Measurements from ENCODE around the gene CRIM1.

The CRIM1 gene

DNA sequence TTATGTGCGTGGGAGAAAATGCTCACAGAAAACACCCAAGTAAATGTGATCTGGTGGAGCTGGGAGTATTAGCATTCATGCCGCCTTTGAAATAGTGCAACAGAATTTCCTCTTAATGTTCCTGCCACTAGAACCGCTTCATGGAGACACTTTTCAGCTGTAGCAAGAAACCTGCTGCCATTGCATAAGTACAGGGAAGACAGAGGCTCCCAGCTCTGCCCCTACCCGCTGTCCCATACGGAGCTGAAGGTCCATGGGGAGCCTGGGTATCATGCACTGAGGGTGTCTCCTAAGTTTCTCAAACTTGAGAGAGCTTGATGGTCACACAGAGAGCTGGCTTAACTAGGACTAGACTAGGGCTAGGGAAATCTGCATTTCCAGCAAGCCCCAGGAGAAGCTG is 49.6 kb downstream of the CRIM1 start:
- ATAC-seq: no peak

DNA sequence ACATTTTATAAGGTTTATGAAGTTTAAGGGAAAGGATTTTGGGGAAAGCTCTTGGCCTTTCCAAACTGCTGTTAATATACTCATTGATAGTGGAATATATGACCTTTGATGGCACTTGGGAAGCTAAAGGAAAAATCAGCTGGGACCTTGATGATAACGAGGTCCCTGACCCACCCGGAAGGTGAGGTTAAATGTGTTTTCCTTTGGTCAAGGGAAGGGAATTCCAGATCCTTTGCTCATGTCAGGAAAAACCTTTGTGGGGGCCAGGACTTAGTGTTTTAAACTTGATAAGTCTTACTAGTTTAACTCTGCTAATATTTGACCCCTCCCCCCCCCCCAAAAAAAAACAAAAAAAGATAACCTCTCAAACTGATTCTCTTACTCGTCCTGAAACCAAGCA is 50.7 kb downstream of the CRIM1 start:
- no peak for TF ChIP-seq ZNF70 (CRISPR knock-in tag; IDR thresholded peaks at IDR 0.05)
- TF ChIP-seq, protein P1, sequence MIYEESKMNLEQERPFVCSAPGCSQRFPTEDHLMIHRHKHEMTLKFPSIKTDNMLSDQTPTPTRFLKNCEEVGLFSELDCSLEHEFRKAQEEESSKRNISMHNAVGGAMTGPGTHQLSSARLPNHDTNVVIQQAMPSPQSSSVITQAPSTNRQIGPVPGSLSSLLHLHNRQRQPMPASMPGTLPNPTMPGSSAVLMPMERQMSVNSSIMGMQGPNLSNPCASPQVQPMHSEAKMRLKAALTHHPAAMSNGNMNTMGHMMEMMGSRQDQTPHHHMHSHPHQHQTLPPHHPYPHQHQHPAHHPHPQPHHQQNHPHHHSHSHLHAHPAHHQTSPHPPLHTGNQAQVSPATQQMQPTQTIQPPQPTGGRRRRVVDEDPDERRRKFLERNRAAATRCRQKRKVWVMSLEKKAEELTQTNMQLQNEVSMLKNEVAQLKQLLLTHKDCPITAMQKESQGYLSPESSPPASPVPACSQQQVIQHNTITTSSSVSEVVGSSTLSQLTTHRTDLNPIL (CRISPR knock-in tag; IDR thresholded peaks at IDR 0.05; ENCODE audit: low read depth): no peak
- no peak for ATAC-seq

More for the DNA sequence above, 49.6 kb downstream of the CRIM1 start:
- TF ChIP-seq, protein P2, sequence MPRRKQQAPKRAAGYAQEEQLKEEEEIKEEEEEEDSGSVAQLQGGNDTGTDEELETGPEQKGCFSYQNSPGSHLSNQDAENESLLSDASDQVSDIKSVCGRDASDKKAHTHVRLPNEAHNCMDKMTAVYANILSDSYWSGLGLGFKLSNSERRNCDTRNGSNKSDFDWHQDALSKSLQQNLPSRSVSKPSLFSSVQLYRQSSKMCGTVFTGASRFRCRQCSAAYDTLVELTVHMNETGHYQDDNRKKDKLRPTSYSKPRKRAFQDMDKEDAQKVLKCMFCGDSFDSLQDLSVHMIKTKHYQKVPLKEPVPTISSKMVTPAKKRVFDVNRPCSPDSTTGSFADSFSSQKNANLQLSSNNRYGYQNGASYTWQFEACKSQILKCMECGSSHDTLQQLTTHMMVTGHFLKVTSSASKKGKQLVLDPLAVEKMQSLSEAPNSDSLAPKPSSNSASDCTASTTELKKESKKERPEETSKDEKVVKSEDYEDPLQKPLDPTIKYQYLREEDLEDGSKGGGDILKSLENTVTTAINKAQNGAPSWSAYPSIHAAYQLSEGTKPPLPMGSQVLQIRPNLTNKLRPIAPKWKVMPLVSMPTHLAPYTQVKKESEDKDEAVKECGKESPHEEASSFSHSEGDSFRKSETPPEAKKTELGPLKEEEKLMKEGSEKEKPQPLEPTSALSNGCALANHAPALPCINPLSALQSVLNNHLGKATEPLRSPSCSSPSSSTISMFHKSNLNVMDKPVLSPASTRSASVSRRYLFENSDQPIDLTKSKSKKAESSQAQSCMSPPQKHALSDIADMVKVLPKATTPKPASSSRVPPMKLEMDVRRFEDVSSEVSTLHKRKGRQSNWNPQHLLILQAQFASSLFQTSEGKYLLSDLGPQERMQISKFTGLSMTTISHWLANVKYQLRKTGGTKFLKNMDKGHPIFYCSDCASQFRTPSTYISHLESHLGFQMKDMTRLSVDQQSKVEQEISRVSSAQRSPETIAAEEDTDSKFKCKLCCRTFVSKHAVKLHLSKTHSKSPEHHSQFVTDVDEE (CRISPR knock-in tag; IDR thresholded peaks at IDR 0.05): no peak
- TF ChIP-seq ISL1 (CRISPR knock-in tag; IDR thresholded peaks at IDR 0.05) (no peak), RARB (CRISPR knock-in tag; IDR thresholded peaks at IDR 0.05) (no peak), ARNTL (CRISPR knock-in tag; IDR thresholded peaks at IDR 0.05; ENCODE audit: borderline replicate concordance, low read depth) (no peak), CSDC2 (CRISPR knock-in tag; IDR thresholded peaks at IDR 0.05) (no peak), TCF4 (CRISPR knock-in tag; IDR thresholded peaks at IDR 0.05; ENCODE audit: borderline replicate concordance) (no peak)
- TF ChIP-seq, protein P3, sequence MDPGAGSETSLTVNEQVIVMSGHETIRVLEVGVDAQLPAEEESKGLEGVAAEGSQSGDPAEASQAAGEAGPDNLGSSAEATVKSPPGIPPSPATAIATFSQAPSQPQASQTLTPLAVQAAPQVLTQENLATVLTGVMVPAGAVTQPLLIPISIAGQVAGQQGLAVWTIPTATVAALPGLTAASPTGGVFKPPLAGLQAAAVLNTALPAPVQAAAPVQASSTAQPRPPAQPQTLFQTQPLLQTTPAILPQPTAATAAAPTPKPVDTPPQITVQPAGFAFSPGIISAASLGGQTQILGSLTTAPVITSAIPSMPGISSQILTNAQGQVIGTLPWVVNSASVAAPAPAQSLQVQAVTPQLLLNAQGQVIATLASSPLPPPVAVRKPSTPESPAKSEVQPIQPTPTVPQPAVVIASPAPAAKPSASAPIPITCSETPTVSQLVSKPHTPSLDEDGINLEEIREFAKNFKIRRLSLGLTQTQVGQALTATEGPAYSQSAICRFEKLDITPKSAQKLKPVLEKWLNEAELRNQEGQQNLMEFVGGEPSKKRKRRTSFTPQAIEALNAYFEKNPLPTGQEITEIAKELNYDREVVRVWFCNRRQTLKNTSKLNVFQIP (CRISPR knock-in tag; IDR thresholded peaks at IDR 0.05; ENCODE audit: borderline replicate concordance, low read depth): no peak

DNA sequence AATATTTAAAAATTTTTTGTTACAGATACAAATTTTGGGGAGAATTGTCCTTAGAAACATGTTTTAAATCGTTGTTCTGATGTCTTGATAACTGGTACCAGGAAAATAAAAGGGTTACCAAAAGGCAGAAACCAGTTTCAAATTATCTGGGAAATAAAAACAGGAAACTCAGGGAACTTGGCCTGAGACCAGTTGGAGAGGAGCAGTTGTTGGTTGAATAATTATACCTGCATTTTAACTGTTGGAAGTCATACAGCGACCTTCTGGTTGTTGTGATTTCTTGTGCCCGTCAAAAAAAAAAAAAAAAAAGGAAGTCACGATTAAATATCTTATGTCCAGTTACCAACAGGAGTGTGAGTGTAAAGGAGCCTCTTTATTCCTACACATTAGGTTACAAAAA is 51.8 kb downstream of the CRIM1 start:
- ATAC-seq: no peak
- no peak for TF ChIP-seq ISL1 (CRISPR knock-in tag; IDR thresholded peaks at IDR 0.05)
- TF ChIP-seq, protein P3 (CRISPR knock-in tag; IDR thresholded peaks at IDR 0.05; ENCODE audit: borderline replicate concordance, low read depth): no peak
- no peak for TF ChIP-seq RARB (CRISPR knock-in tag; IDR thresholded peaks at IDR 0.05)
- no peak for TF ChIP-seq PATZ1 (CRISPR knock-in tag; IDR thresholded peaks at IDR 0.05; ENCODE audit: borderline replicate concordance)
- no peak for TF ChIP-seq PPARA (CRISPR knock-in tag; IDR thresholded peaks at IDR 0.05; ENCODE audit: borderline replicate concordance)
- no peak for TF ChIP-seq ARNTL (CRISPR knock-in tag; IDR thresholded peaks at IDR 0.05; ENCODE audit: borderline replicate concordance, low read depth)
- TF ChIP-seq OSR1 (CRISPR knock-in tag; IDR thresholded peaks at IDR 0.05): no peak
- no peak for TF ChIP-seq BACH2 (CRISPR knock-in tag; IDR thresholded peaks at IDR 0.05; ENCODE audit: borderline replicate concordance)
- TF ChIP-seq ZC3H10 (CRISPR knock-in tag; IDR thresholded peaks at IDR 0.05): no peak
- TF ChIP-seq ZNF8 (CRISPR knock-in tag; IDR thresholded peaks at IDR 0.05): no peak
- TF ChIP-seq, protein P1 (CRISPR knock-in tag; IDR thresholded peaks at IDR 0.05; ENCODE audit: low read depth): no peak
- TF ChIP-seq, protein P2 (CRISPR knock-in tag; IDR thresholded peaks at IDR 0.05): no peak
- no peak for TF ChIP-seq TCF4 (CRISPR knock-in tag; IDR thresholded peaks at IDR 0.05; ENCODE audit: borderline replicate concordance)
- no peak for TF ChIP-seq ZNF70 (CRISPR knock-in tag; IDR thresholded peaks at IDR 0.05)
